H7 (cell line): ENCODE data around the gene CCSER1. TPM values are rescaled to one million over a fixed set of nuclear protein-coding genes. Genes with fewer than 3 reads are reported as not detected.
"Not testable (repeated sequence)": the region's sequence is repeated elsewhere in the genome, so short reads cannot be mapped to it uniquely, and the experiment has no call there.

Experiments used
- DNase-seq: peaks from one replicate; pipeline ENCODE4 v3.0.0; 2012
- H3K27me3 ChIP-seq: 2 replicates; pipeline ENCODE4 v1.6.0; 2011; ENCODE audit warnings: mild to moderate bottlenecking, low read length; ENCODE audit not compliant: control insufficient read depth, insufficient read depth
- H3K36me3 ChIP-seq: replicated peaks from 2 replicates; pipeline ENCODE4 v1.5.1; 2011; ENCODE audit warnings: low read length; ENCODE audit not compliant: control insufficient read depth, insufficient read depth
- H3K4me3 ChIP-seq: 2 replicates; pipeline ENCODE4 v1.5.1; 2011; ENCODE audit warnings: low read depth, mild to moderate bottlenecking, control low read depth, low read length, moderate library complexity; ENCODE audit not compliant: insufficient read depth
- total RNA-seq: library from RNA; depleted of rRNA; stranded (reverse); fragments of >200 nt; shearing (Covaris generic); gene quantifications from 2 replicates; pipeline ENCODE4 v1.2.3, GENCODE V29; 2014

Gene CCSER1
- total RNA-seq, 1 experiment from 2014 or later: 1.1 TPM

GRCh38 chr4:90670183-90670582, 543.0 kb downstream of the CCSER1 start:
- Histone ChIP-seq H3K36me3 (no peaks in the 10 kb centered on the region), H3K4me3 (no peak overlapping the region), H3K27me3 (no peaks in the 10 kb centered on the region)
- DNase-seq: no peak

- no peaks in the 10 kb centered on the region for H3K36me3 ChIP-seq
- H3K4me3 ChIP-seq: no peak overlapping the region
- DNase-seq: no peak
- H3K27me3 ChIP-seq: no peaks in the 10 kb centered on the region
Measured at GRCh38 chr4:90689739-90690138, 562.5 kb downstream of the CCSER1 start.

DNA sequence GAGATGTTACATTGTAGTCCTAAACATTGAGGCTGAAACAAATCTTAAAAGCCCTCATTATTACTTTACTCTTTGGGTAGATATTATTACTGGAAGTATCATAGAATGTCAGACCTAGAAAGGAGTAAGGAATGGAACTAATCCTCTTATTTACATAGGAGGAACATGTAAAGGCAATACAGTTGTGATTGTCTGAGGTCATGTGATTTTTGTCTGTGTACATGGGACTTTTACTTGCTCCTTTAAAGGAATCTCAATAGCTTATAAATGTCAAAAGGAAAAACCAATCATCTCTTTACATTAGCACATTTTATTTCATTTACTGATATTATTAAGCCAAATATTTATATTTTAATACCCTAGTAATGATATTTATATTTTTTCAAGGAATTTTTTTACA, 568.2 kb downstream of the CCSER1 start:
- Histone ChIP-seq H3K4me3 (no peak overlapping the region), H3K36me3 (no peaks in the 10 kb centered on the region), H3K27me3 (no peaks in the 10 kb centered on the region)
- no peak for DNase-seq

- DNase-seq, H3K4me3 ChIP-seq, H3K27me3 ChIP-seq, H3K36me3 ChIP-seq: not testable (repeated sequence)
Measured at GRCh38 chr4:90705501-90705900, 578.3 kb downstream of the CCSER1 start.

GRCh38 chr4:90715242-90715641, 588.0 kb downstream of the CCSER1 start:
- Histone ChIP-seq H3K27me3 (no peaks in the 10 kb centered on the region), H3K4me3 (no peak overlapping the region), H3K36me3 (no peaks in the 10 kb centered on the region)
- no peak for DNase-seq

DNA sequence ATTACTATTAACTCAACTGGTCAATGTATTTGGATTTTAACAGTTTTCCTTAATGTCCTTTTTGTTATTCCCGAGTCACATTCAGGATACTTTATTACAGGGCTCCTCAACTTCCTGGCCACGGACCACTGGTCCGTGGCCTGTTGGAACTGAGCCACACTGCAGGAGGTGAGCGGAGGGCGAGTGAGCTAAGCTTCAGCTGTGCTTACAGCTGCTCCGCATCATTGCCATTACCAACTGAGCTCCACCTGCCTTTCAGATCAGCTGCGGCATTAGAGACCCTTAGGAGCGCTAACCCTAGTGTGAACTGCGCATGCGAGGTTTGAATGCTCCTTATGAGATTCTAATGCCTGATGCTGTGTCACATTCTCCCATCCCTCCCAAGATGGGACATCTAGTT, 591.7 kb downstream of the CCSER1 start:
- DNase-seq: no peak
- Histone ChIP-seq H3K36me3 (no peaks in the 10 kb centered on the region), H3K4me3 (no peak overlapping the region), H3K27me3 (no peaks in the 10 kb centered on the region)

GRCh38 chr4:90727938-90728337, 600.7 kb downstream of the CCSER1 start:
- H3K4me3 ChIP-seq: no peak overlapping the region
- H3K27me3 ChIP-seq: no peaks in the 10 kb centered on the region
- DNase-seq: peak; percentile 30
- no peaks in the 10 kb centered on the region for H3K36me3 ChIP-seq

GRCh38 chr4:90730752-90731151, 603.6 kb downstream of the CCSER1 start:
- H3K4me3 ChIP-seq: no peak overlapping the region
- no peaks in the 10 kb centered on the region for H3K27me3 ChIP-seq
- no peaks in the 10 kb centered on the region for H3K36me3 ChIP-seq
- DNase-seq: no peak

GRCh38 chr4:90733211-90733610, 606.0 kb downstream of the CCSER1 start:
- Histone ChIP-seq H3K27me3 (no peaks in the 10 kb centered on the region), H3K36me3 (no peaks in the 10 kb centered on the region)
- DNase-seq: no peak

GRCh38 chr4:90745176-90745575, 618.0 kb downstream of the CCSER1 start:
- H3K36me3 ChIP-seq: no peaks in the 10 kb centered on the region
- no peak overlapping the region for H3K4me3 ChIP-seq
- H3K27me3 ChIP-seq: no peaks in the 10 kb centered on the region
- no peak for DNase-seq

More at GRCh38 chr4:90733211-90733610, 606.0 kb downstream of the CCSER1 start:
- no peak overlapping the region for H3K4me3 ChIP-seq

DNA sequence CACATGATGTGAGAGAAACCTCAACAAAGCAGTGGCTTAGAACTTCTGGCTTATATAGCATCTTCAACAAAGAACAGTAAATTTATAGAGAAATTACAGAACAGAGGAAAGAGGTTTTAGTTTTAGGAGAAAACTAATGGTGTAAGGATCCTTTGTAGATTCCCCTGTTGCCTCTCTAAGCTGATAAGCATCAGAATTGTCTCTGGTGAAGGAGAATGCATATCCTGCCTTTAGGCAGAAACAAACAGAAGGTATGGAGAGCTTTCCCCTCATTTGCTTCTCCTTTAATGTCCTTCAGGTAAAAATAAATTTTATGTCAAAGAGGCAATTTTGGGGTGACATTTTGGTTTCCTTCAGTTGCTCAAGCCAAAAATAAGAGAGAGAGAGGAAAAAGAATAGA, 625.9 kb downstream of the CCSER1 start:
- Histone ChIP-seq H3K36me3 (no peaks in the 10 kb centered on the region), H3K27me3 (no peaks in the 10 kb centered on the region), H3K4me3 (no peak overlapping the region)
- DNase-seq: no peak

DNA sequence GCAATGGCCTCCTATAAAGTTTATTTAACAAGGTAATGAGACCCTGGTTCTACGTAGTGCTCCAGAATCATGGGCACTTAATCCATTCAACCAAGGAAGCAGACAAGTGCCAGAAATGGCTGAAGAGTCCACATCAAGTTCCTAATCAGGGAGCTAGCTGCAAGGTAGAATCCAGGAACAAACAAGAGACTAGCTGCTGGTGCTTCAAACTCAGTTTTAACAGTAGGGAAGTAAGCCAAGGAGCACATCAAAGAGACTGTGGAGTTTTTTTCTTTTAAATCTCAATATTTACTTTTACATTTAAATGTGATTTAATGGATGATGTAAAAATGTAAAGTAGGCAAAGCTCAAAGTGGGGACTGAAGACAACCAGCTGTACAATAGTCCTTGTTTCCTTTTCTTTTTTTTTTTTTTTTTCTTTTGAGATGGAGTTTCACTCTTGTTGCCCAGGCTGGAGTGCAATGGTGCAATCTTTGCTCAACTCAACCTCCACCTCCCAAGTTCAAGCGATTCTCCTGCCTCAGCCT, 630.4 kb downstream of the CCSER1 start:
- H3K27me3 ChIP-seq: no peaks in the 10 kb centered on the region
- H3K36me3 ChIP-seq: no peaks in the 10 kb centered on the region
- DNase-seq: no peak
- H3K4me3 ChIP-seq: no peak overlapping the region

DNA sequence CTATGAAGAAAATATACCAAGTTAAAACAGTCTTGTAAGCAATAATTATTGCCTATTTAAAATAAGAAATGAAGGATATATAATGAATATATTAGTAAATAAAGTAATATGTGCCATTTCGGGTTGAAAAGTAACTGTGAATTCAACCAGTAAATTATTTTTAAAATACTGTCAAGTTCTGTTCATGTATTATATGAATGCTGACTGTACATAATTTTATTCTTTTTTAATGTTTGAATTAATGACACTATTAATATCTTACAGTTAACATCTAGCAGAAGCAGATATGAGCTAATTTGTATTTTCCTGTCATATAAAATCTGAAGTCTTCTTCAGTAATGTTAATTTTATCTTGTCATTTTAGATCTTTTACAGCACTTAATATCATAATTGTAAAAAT, 632.9 kb downstream of the CCSER1 start:
- Histone ChIP-seq H3K27me3 (no peaks in the 10 kb centered on the region), H3K36me3 (no peaks in the 10 kb centered on the region), H3K4me3 (no peak overlapping the region)
- no peak for DNase-seq

DNA sequence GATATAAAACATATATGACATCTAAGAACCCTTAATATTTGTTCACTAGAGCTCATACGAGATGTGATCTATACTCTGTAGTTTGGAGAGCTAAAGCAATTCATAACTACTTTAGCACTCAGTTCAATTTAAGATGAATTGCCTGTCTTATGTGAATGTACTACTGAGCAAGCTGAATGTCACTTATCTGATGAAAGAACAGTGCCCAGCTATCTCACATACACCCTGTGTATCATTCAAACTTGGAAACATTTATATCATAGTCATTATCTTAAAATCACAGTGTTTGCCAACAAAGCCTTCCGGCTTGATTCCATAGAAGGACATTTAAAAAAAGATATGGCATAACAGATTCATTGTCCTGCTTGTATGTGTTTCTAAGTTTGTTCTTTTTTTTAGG, 639.6 kb downstream of the CCSER1 start:
- DNase-seq: no peak
- no peaks in the 10 kb centered on the region for H3K36me3 ChIP-seq
- H3K4me3 ChIP-seq: no peak overlapping the region
- no peaks in the 10 kb centered on the region for H3K27me3 ChIP-seq

DNA sequence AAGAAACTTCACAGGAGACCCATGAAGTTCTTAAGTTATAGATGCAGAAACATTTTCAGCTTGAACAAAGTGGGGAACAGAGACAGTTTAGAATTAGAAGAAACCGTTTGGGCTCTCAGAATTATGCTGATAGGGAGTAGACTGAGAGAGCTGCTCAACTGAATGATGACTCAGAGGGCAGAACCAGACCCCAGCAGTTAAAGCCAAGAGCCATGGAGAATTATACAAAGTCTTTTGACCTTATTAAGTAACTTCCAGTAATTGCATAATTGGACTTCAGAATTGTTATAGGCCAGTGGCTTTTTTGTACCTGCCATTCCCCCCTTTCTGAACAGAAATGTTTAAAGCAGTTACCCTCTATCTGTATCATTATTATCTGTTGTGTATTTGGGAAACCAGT, 642.1 kb downstream of the CCSER1 start:
- Histone ChIP-seq H3K4me3 (no peak overlapping the region), H3K27me3 (no peaks in the 10 kb centered on the region), H3K36me3 (no peaks in the 10 kb centered on the region)
- DNase-seq: no peak

DNA sequence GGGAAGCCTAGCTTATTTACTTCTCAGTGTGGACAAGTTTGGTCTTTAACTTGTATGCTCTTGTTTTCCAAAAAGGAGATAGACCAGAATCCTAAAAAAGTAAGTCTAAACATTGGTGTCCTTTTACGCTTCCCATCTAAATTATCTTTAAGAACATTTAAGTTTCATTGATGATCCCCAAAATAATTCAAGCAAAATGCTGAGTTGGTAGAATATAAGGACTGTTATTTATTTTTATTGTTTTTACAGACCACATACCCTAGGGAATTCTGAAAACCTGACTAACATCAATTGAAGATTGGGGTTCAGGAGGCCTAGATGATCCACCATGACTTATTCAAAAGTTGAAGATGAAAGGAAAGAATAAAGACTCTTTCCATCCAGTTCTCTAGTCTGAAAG, 653.0 kb downstream of the CCSER1 start:
- Histone ChIP-seq H3K36me3 (no peaks in the 10 kb centered on the region), H3K27me3 (no peaks in the 10 kb centered on the region), H3K4me3 (no peak overlapping the region)
- DNase-seq: no peak
